Right ventricle myocardium superior (tissue), 1 donor: ENCODE measurements around the gene SETD6. TPM values are rescaled to one million over a fixed set of nuclear protein-coding genes. Genes with fewer than 3 reads are reported as not detected.
"Not testable (repeated sequence)": the region's sequence is repeated elsewhere in the genome, so short reads cannot be mapped to it uniquely, and the experiment has no call there.

Source experiments
- ATAC-seq: fragments of 200-7000 bp; cut with Tn5 transposase; one replicate; pipeline ENCODE4 v1.9.1; 2020; ENCODE audit warnings: mild to moderate bottlenecking; ENCODE audit not compliant: poor library complexity
- DNase-seq: peaks from one replicate; pipeline ENCODE4 v3.0.0-alpha.2; 2020
- intact Hi-C: fragments of 100-400 bp; cut with DNase I; formaldehyde crosslinking; loops from one replicate; pipeline ENCODE4 v1.11.2; 2022
- total RNA-seq: library from RNA; stranded (reverse); fragmentation: NEBNext Ultra II Directional; extraction: Animal tissue kit (Norgen Biotek cat#: 25700); gene quantifications from one replicate; pipeline ENCODE4 v1.2.1, GENCODE V29; 2021
- donor health status: DM: no; HTN: yes; CAD: no; lungs with severe emphysema.

SETD6 gene
- total RNA-seq, 1 donor from 2014 or later, result 14.4 TPM

- ATAC-seq, DNase-seq, intact Hi-C loops: not testable (repeated sequence)
Measured at GRCh38 chr16:58490539-58490938, 24.8 kb upstream of the SETD6 start.

- intact Hi-C loops, result no loop called here
- DNase-seq (no peak), ATAC-seq (no peak)
Measured at GRCh38 chr16:58492066-58492465, 23.3 kb upstream of the SETD6 start.

GRCh38 chr16:58492735-58493134, 22.6 kb upstream of the SETD6 start:
- intact Hi-C loops, result no loop called here
- no peak for ATAC-seq
- no peak for DNase-seq

DNA sequence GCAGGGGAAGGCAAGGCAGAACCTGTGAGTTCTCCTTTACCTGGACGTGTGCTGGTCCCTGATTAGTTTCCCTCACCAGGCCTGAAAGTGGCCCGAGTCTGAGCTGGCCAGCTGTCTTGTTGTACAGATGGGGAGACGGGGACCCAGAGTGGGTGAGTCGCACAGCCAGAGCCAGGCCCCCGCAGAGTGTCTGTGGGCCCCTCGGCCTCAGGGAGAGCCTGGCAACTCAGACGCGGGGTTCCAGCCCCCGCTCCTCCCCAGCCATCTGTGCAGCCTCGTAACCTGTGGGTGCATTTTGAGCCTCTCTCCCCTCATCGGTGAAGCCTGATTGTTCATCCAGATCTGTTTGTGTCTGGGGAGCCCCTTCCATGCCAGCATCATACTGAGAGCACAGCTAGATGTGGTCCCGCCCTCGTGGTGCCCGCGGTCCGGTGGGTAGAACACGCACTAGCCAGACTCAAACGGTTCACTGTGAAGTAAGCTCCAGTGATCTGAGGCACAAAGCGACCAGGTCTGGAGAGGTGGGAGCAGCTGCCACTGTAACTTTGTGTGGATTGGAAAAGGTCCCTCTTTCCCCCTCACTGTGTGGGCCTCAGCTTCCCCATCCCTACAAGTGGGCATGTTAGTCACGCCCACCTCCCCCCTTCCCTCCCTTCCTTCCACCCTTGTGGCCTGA, 21.4 kb upstream of the SETD6 start:
- DNase-seq, result no peak
- no peak for ATAC-seq
- intact Hi-C loops, result no loop called here

- ATAC-seq, result peak; percentile 71
- DNase-seq, result peak; percentile 76
- intact Hi-C loops, result no loop called here
Measured at GRCh38 chr16:58494981-58495520, 20.3 kb upstream of the SETD6 start.

DNA sequence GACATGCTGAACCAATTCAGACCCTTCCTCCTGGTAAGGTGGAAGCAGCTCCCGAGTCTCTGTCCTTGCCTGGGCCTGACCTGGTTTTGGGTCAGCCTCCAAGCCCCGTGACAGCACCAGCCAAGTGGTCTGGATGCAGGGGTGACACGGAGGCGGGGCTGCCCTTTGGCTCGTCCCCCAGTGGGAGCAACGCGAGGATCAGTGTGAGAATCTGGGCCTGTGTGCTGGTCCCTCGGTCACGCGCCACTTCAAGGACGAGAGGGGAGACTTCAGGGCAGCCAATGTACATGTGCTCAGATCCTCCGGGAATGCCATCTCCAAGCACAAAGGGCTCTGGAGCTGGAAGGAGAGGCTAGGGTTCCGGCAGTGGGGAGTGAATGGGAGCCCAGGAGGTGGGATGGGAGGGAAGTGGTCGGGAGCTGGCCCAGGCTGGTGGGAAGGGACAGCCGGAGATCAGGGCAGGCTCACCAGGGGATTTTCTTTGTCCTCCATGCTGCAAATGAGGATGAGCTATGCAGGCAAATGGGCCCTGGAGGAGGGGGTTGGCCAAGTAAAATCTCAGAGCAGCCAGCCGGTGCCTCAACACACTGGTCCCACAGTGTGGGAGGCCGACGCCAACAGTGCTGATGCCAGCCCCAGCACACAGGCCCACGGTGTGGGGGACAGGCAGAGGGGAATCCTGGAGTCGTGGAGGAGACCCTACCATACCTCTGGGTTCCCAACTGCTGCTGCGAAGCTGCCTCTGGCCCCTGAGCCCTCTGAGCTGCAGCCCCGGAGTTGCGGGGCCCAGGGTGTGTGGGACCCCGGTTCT, 19.6 kb upstream of the SETD6 start:
- intact Hi-C loops, result no loop called here
- peak; percentile 70 for DNase-seq
- peak; percentile 65 for ATAC-seq

- intact Hi-C loops, result no loop called here
- no peak for ATAC-seq
- DNase-seq, result no peak
Measured at GRCh38 chr16:58497468-58497867, 17.8 kb upstream of the SETD6 start.

DNA sequence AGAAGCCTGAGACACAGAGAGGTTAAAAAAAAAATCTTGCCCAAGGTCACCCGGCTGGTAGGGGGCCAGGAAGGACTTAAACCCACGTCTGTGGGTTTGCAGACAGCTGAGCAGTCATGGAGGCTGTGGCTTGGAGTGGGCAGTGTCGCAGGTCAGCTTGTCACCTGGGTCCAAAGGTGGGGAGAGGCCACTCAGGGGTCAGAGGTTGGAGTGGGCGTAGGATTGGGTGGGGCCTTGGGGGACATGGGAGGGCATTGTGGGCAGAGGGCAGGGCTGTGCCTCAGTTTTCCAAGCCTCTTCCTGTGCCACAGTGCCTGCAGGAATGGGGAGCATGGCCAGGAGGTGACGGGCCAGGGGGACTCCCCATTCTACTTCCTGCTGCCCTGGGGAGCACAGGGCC, 17.4 kb upstream of the SETD6 start:
- ATAC-seq (no peak), DNase-seq (no peak)

DNA sequence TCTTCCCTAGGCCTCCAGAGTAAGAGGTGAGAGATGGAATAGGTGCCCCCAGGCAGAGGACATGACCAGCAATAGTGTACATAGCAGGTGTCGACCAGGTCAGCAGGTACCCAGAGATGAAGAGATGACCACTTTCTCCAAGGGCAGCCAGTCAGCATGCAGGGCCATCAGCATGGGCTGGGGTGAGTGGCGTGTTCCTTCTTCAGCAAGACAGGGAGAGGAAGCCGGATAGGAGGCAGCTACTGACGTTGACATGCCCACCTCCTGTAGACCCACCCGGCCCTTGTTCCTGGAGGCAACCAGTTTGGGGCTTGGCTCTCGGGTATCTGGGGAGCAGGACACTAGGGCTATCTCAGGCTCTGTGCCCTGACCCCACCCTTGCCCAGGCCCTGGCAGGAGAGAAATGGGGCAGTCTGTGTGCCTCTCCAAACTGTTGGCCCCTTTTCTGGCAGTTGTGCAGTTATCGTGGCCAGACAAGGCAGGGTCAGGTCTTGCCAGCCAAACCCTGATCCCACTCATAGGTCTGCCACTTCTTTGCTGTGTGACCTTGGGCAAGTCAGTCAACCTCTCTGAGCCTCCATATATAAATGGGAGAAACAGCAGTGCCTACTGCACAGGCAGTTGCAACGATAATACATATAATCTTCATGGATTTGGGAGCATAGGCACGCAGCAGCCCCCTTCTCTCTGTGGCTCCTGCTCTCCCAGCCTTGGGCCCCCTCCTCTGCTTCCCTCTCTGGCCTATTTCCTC, 16.8 kb upstream of the SETD6 start:
- intact Hi-C loops, result no loop called here
- ATAC-seq, result no peak
- DNase-seq, result no peak

More for the DNA sequence above, 17.4 kb upstream of the SETD6 start:
- intact Hi-C loops, result no loop called here

DNA sequence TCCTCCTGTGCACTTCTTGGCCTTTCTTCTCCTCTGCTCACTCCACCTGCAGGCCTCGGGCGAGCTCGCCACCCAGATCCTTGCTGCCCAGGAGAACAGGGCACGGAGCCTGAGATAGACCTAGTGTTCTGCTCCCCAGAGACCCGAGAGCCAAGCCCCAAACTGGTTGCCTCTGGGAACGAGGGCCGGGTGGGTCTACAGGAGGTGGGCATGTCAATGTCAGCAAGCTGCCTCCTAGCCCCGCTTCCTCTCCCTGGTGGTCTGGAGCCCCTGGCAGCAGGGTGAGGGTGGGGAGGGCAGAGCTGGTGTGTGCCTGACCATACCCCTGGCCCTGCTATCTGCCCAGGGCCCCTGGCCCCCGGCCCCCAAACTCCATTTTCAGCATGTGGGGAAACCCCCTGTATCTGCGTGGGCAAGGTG, 16.2 kb upstream of the SETD6 start:
- intact Hi-C loops, result no loop called here
- ATAC-seq (no peak), DNase-seq (no peak)

- DNase-seq (no peak), ATAC-seq (no peak)
- intact Hi-C loops, result no loop called here
Measured at GRCh38 chr16:58499615-58500351, 15.5 kb upstream of the SETD6 start, which contains the start of gene NDRG4. Gene NDRG4 (plus strand): TSS chr16:58500143. CDS start chr16:58500249, 106 bp downstream.

DNA sequence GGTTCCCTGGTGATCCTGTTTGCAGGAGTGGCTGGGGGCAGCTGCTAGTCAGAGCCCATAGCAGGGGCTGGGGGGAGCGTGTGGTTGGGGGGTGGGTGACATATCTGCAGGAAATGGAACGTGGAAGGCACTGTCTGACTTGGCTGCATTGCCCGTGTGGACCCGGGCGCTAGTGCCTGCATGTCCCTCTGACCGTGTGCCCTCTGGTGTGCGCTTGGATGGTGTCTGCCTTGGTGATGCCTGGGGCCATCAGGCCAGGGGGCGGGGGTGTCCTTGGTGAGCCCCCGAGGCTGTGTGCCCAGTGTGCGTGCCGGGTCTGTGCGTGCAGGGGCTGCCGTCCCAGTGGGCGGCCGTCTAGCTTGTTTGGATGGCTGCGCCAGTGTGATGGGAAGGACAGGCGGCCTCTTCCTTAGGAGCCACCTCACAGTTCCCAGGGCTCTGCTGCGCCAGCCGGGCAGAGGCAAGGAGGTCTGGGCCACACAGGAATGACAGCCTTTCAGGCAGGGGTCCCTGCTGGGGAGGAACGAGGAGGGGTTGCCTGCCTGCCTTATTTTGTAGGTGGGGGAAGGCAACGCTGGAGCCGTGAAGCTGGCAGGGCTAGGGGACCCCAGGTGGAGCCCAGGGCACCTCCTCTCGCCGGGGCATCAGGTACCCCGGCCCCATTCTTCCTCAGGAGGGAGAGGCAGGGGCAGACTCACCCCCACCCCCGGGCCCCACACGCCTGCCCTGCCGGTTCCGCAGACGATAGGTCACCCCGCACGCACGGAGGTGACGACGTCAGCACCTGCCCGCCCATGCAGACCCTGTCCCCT, 14.7 kb upstream of the SETD6 start:
- intact Hi-C loops, result no loop called here

DNA sequence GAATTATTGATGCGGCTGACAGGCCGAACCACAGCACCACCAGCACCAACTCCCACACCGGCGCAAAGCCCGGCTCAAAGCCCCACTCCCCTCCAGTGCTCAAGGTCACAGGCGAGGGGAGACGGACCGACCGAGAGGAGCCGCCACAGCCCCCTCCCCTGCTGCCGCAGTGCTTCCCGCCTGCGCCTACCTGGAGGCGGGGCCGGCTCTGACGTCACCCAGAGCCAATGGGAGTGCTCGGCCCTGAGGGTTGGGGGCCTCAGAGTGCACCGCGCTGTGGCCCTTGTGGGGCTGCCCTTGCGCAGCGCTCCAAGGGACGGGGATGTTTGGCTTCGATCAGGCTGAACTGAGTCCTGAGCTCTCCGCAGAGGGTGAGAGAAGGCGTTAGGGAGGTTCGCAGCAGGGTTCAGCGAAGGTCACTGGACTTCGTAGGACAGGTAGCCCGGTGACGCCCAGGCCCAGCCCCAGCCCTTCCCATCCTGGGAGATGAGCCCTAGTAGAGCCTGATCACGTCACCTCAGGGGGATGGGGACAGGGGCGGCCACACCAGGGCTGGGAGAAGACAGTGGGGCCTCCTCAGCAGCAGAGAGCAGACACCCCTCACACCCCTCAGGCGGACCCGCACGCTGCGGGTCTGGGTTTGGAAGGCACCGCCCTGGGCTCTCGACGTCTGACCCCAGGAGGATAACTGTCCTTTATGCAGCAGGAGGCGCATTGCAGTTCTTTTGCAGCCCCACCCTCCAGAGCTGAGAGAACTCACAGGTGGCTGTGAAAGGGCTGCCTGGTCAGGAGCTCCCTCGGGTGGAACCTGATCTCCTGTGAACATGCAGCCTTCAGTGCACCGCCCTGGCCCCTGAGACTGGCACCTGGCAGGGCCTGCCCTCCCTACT, 13.8 kb upstream of the SETD6 start:
- ATAC-seq (peak; percentile 9), DNase-seq (no peak)
- intact Hi-C loops, result no loop called here

More for the DNA sequence above, 14.7 kb upstream of the SETD6 start:
- DNase-seq (no peak), ATAC-seq (no peak)

GRCh38 chr16:58502217-58502921, 12.9 kb upstream of the SETD6 start:
- no peak for DNase-seq

DNA sequence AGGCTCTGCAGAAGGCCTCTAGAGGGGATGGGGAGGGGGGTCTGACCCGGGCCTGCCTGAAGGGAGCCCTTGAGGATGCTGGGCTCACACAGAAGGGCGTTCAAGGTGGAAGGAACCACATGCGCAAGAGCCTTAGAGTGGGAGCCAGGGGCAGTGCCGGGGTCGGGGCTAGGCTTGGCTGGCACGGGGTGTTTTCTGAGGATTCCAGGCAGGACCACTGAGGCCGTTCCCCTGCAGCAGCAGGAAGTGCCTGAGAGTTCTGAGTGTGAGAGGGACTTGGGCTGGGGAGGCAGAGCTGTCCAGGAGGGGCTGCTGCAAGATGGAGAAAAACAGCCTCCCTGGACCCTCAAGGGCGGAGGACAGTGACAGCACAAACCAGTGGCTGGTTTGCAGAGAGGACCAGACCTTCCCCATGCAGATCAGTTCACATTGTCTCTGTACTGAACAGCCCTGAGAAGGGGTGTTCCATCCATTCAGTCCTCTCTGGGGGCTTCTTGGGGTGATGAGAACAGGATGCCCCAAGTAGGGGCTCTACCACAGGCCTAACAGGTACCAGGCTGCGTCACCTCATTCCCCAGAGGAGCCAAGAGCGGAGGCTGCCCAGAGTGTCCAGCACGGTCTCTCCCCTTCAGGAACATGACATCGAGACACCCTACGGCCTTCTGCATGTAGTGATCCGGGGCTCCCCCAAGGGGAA, 12.0 kb upstream of the SETD6 start:
- no peak for DNase-seq
- ATAC-seq, result no peak
- intact Hi-C loops, result no loop called here

More at GRCh38 chr16:58502217-58502921, 12.9 kb upstream of the SETD6 start:
- intact Hi-C loops, result no loop called here
- no peak for ATAC-seq
